Fibroblast of pulmonary artery (primary cell): ENCODE results near the gene SMARCAL1.

ENCODE experiments used
- DNase-seq: peaks from one replicate; pipeline ENCODE4 v3.0.0-alpha.2; 2010; ENCODE audit warnings: low read depth
- H3K4me3 ChIP-seq: replicated peaks from 2 replicates; pipeline ENCODE4 v1.5.1; 2011; ENCODE audit warnings: low read depth, mild to moderate bottlenecking, control low read depth, low read length, moderate library complexity
- TF ChIP-seq, protein P1 (sequence below): IDR thresholded peaks from 2 replicates; pipeline ENCODE4 v1.5.1; 2011; ENCODE audit warnings: mild to moderate bottlenecking, control low read depth, low read length, inconsistent platforms; ENCODE audit errors: missing control alignments

SMARCAL1 gene

DNA sequence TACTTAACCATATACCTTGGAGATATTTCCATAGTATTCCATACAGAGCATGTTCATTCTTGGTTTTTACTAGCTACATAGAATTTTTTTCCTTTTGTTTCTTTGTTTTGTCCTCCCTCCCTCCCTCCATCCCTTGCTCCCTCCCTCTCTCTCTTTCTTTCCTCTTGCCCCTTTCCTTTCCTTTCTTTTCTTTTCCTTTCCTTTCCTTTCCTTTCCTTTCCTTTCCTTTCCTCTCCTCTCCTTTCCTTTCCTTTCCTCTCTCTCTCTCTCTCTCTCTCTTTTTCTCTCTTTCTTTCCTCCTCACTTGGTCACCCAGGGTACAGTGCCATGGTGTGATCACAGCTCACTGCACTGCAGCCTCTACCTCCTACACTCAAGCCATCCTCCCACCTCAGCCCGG is 114.7 kb downstream of the SMARCAL1 start:
- DNase-seq, result no peak
- no peak overlapping the region for H3K4me3 ChIP-seq
- TF ChIP-seq, protein P1, sequence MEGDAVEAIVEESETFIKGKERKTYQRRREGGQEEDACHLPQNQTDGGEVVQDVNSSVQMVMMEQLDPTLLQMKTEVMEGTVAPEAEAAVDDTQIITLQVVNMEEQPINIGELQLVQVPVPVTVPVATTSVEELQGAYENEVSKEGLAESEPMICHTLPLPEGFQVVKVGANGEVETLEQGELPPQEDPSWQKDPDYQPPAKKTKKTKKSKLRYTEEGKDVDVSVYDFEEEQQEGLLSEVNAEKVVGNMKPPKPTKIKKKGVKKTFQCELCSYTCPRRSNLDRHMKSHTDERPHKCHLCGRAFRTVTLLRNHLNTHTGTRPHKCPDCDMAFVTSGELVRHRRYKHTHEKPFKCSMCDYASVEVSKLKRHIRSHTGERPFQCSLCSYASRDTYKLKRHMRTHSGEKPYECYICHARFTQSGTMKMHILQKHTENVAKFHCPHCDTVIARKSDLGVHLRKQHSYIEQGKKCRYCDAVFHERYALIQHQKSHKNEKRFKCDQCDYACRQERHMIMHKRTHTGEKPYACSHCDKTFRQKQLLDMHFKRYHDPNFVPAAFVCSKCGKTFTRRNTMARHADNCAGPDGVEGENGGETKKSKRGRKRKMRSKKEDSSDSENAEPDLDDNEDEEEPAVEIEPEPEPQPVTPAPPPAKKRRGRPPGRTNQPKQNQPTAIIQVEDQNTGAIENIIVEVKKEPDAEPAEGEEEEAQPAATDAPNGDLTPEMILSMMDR, result no peak

DNA sequence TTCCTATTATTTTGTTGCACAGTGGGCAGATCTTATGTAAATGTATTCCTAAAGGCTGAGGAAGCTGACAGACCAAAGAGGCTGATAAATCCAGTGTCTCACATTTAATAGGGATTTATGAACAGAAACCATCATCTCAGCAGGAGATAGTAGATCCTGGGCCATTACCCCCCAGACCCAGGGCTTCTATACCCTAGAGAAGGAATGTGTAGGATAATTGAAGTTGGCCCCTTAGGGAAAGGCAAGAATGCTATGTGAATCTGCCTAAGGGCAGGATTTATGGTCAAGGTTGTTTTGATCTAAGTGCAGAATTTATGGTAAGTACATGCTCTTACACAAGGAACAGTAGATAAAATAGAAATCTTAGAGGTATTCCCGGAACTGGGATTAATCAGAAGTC is 115.3 kb downstream of the SMARCAL1 start:
- DNase-seq, result no peak
- TF ChIP-seq, protein P1, result no peak
- no peak overlapping the region for H3K4me3 ChIP-seq

DNA sequence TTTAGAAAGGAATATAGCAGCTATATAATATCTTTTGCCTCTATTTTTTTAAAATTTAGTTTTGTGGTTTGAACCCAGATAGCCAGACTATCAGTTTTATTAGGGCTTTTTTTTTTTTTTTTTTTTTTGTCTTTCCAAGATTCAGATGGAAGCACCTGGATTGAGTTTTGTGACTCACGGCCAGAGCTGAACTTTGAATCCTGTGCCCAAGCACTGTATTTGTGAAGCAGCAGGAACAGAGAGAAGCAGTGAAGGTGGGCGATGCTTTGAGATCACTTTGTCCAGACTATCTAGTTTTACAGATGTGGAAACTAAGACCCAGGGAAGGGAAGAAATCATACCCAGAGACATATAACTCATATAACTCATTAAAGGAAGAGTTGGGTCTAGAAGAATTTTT is 120.3 kb downstream of the SMARCAL1 start:
- TF ChIP-seq, protein P1, result no peak
- no peak for DNase-seq
- no peak overlapping the region for H3K4me3 ChIP-seq
